Measurements from ENCODE around the gene AMBP.

- TF ChIP-seq TAF1 (IDR thresholded peaks at IDR 0.05; ENCODE audit: low read depth) (no peak), EGR1 (IDR thresholded peaks at IDR 0.05) (no peak), EP300 (IDR thresholded peaks at IDR 0.05; ENCODE audit: borderline replicate concordance) (peak; percentile 73; the same call in 1 of the 2 replicates), CREB1 (IDR thresholded peaks at IDR 0.05; ENCODE audit: low read depth) (no peak), CEBPB (IDR thresholded peaks at IDR 0.05) (no peak), ZBTB7A (IDR thresholded peaks at IDR 0.05; ENCODE audit: low read depth) (peak; percentile 47; the same call in 1 of the 2 replicates), RAD21 (IDR thresholded peaks at IDR 0.05; ENCODE audit: low read depth) (no peak), TCF12 (IDR thresholded peaks at IDR 0.05; ENCODE audit: low read depth) (peak; percentile 87), NFIC (IDR thresholded peaks at IDR 0.05) (peak; percentile 99), FOXM1 (IDR thresholded peaks at IDR 0.05; ENCODE audit: borderline replicate concordance, low read depth) (no peak), TEAD4 (IDR thresholded peaks at IDR 0.05) (peak; percentile 76)
- TF ChIP-seq, protein P1, sequence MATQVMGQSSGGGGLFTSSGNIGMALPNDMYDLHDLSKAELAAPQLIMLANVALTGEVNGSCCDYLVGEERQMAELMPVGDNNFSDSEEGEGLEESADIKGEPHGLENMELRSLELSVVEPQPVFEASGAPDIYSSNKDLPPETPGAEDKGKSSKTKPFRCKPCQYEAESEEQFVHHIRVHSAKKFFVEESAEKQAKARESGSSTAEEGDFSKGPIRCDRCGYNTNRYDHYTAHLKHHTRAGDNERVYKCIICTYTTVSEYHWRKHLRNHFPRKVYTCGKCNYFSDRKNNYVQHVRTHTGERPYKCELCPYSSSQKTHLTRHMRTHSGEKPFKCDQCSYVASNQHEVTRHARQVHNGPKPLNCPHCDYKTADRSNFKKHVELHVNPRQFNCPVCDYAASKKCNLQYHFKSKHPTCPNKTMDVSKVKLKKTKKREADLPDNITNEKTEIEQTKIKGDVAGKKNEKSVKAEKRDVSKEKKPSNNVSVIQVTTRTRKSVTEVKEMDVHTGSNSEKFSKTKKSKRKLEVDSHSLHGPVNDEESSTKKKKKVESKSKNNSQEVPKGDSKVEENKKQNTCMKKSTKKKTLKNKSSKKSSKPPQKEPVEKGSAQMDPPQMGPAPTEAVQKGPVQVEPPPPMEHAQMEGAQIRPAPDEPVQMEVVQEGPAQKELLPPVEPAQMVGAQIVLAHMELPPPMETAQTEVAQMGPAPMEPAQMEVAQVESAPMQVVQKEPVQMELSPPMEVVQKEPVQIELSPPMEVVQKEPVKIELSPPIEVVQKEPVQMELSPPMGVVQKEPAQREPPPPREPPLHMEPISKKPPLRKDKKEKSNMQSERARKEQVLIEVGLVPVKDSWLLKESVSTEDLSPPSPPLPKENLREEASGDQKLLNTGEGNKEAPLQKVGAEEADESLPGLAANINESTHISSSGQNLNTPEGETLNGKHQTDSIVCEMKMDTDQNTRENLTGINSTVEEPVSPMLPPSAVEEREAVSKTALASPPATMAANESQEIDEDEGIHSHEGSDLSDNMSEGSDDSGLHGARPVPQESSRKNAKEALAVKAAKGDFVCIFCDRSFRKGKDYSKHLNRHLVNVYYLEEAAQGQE (IDR thresholded peaks at IDR 0.05; ENCODE audit: low read depth): no peak
- TF ChIP-seq, protein P2, sequence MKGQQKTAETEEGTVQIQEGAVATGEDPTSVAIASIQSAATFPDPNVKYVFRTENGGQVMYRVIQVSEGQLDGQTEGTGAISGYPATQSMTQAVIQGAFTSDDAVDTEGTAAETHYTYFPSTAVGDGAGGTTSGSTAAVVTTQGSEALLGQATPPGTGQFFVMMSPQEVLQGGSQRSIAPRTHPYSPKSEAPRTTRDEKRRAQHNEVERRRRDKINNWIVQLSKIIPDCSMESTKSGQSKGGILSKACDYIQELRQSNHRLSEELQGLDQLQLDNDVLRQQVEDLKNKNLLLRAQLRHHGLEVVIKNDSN (IDR thresholded peaks at IDR 0.05): no peak
- TF ChIP-seq, protein P3, sequence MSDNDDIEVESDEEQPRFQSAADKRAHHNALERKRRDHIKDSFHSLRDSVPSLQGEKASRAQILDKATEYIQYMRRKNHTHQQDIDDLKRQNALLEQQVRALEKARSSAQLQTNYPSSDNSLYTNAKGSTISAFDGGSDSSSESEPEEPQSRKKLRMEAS (IDR thresholded peaks at IDR 0.05): peak; percentile 53
Measured at GRCh38 chr9:114072184-114073140, 5.6 kb downstream of the AMBP start.

All from Ishikawa (cell line).